HFF-Myc (cell line): ENCODE results near the gene MBNL2.

Experiments
- DNase-seq: peaks from one replicate; pipeline ENCODE4 v3.0.0-alpha.2; 2011; ENCODE audit warnings: low read depth; ENCODE audit errors: extremely low read depth
- H3K4me3 ChIP-seq: replicated peaks from 2 replicates; pipeline ENCODE4 v1.5.1; 2011; ENCODE audit warnings: low read depth, mild to moderate bottlenecking, control low read depth, low read length
- CTCF ChIP-seq: IDR thresholded peaks from 2 replicates; pipeline ENCODE4 v1.5.1; 2012; ENCODE audit warnings: mild to moderate bottlenecking, low read depth, low read length, control low read depth; ENCODE audit errors: missing control alignments

MBNL2 gene

GRCh38 chr13:97238883-97239282 lies 16.8 kb downstream of the MBNL2 start:
- TF ChIP-seq CTCF = no peak
- H3K4me3 ChIP-seq = no peak overlapping the region
- no peak for DNase-seq

GRCh38 chr13:97239306-97239705 lies 17.2 kb downstream of the MBNL2 start:
- TF ChIP-seq CTCF = no peak
- H3K4me3 ChIP-seq = no peak overlapping the region
- DNase-seq = no peak

GRCh38 chr13:97239943-97240787 lies 18.0 kb downstream of the MBNL2 start:
- no peak for DNase-seq
- H3K4me3 ChIP-seq = no peak overlapping the region
- TF ChIP-seq CTCF = no peak

GRCh38 chr13:97240788-97241734 lies 18.9 kb downstream of the MBNL2 start:
- no peak overlapping the region for H3K4me3 ChIP-seq
- no peak for TF ChIP-seq CTCF
- DNase-seq = no peak

GRCh38 chr13:97241761-97242160 lies 19.6 kb downstream of the MBNL2 start:
- no peak for DNase-seq
- TF ChIP-seq CTCF = no peak
- no peak overlapping the region for H3K4me3 ChIP-seq

GRCh38 chr13:97242755-97243497 lies 20.8 kb downstream of the MBNL2 start:
- no peak for DNase-seq
- H3K4me3 ChIP-seq = no peak overlapping the region
- no peak for TF ChIP-seq CTCF
